GM23338 (cell line): Measurements from ENCODE around the gene ASXL2. TPM values are rescaled to one million over a fixed set of nuclear protein-coding genes. Genes with fewer than 3 reads are reported as not detected.

ENCODE experiments used
- ATAC-seq: fragments of 200-7000 bp; cut with Tn5 transposase; 3 replicates; pipeline ENCODE4 v1.9.1; 2020
- DNase-seq: peaks from one replicate; pipeline ENCODE4 v3.0.0-alpha.2; 2015; ENCODE audit warnings: low spot score
- H2AFZ ChIP-seq: fragments of 200-600 bp; sonication (generic); 2 replicates; pipeline ENCODE4 v1.8.0; 2016; ENCODE audit warnings: antibody characterized with exemption, mild to moderate bottlenecking, moderate library complexity
- H3F3A ChIP-seq: fragments of 200-600 bp; sonication (generic); replicated peaks from 2 replicates; pipeline ENCODE4 v1.8.0; 2017; ENCODE audit warnings: antibody characterized with exemption, mixed run types, low read depth
- H3K27ac ChIP-seq: fragments of 200-600 bp; sonication (generic); 2 replicates; pipeline ENCODE4 v1.6.1; 2016; ENCODE audit warnings: low read depth
- H3K27me3 ChIP-seq: fragments of 200-600 bp; sonication (generic); 2 replicates; pipeline ENCODE4 v1.8.0; 2016; ENCODE audit warnings: mild to moderate bottlenecking, mixed run types, moderate library complexity; ENCODE audit not compliant: insufficient read depth
- H3K36me3 ChIP-seq: fragments of 200-600 bp; sonication (generic); 2 replicates; pipeline ENCODE4 v1.8.0; 2016; ENCODE audit warnings: mild to moderate bottlenecking; ENCODE audit not compliant: insufficient read depth
- H3K4me1 ChIP-seq: fragments of 200-600 bp; sonication (generic); 2 replicates; pipeline ENCODE4 v1.8.0; 2016; ENCODE audit warnings: mild to moderate bottlenecking, moderate library complexity; ENCODE audit not compliant: insufficient read depth
- H3K4me2 ChIP-seq: fragments of 200-600 bp; sonication (generic); 2 replicates; pipeline ENCODE4 v1.7.1; 2017; ENCODE audit warnings: mixed run types
- H3K4me3 ChIP-seq: fragments of 200-600 bp; sonication (generic); 2 replicates; pipeline ENCODE4 v1.6.1; 2016; ENCODE audit warnings: mixed run types
- H3K79me2 ChIP-seq: fragments of 200-600 bp; sonication (generic); replicated peaks from 2 replicates; pipeline ENCODE4 v1.8.0; 2017; ENCODE audit warnings: mild to moderate bottlenecking; ENCODE audit not compliant: insufficient read depth
- H3K9me2 ChIP-seq: fragments of 200-600 bp; sonication (generic); 2 replicates; pipeline ENCODE4 v1.8.0; 2017; ENCODE audit not compliant: insufficient read depth
- H4K20me1 ChIP-seq: fragments of 200-600 bp; sonication (generic); replicated peaks from 2 replicates; pipeline ENCODE4 v1.8.0; 2017; ENCODE audit warnings: mild to moderate bottlenecking; ENCODE audit not compliant: insufficient read depth
- H3K27ac Mint-ChIP-seq: 2 replicates; pipeline ENCODE4 v1.8.0; 2020; ENCODE audit warnings: inconsistent platforms, mild to moderate bottlenecking, moderate library complexity, mixed read lengths
- H3K27me3 Mint-ChIP-seq: 3 replicates; pipeline ENCODE4 v1.8.0; 2022; ENCODE audit warnings: low read depth, mild to moderate bottlenecking, moderate library complexity, mixed read lengths, inconsistent platforms; ENCODE audit not compliant: insufficient read depth, poor library complexity
- H3K36me3 Mint-ChIP-seq: 3 replicates; pipeline ENCODE4 v1.8.0; 2021; ENCODE audit warnings: low read depth, mild to moderate bottlenecking, inconsistent platforms, moderate library complexity, mixed read lengths
- H3K4me1 Mint-ChIP-seq: 3 replicates; pipeline ENCODE4 v1.8.0; 2020; ENCODE audit warnings: mild to moderate bottlenecking, inconsistent platforms, mixed read lengths
- H3K4me3 Mint-ChIP-seq: 3 replicates; pipeline ENCODE4 v1.8.0; 2021; ENCODE audit warnings: moderate library complexity, mild to moderate bottlenecking, inconsistent platforms, mixed read lengths
- H3K9me3 Mint-ChIP-seq: 3 replicates; pipeline ENCODE4 v1.8.0; 2020; ENCODE audit warnings: moderate library complexity, mild to moderate bottlenecking, inconsistent platforms, mixed read lengths
- EZH2 ChIP-seq: fragments of 200-600 bp; sonication (generic); IDR thresholded peaks from one replicate; pipeline ENCODE4 v1.8.0; 2017; ENCODE audit warnings: antibody characterized with exemption, mild to moderate bottlenecking, low read depth; ENCODE audit not compliant: unreplicated experiment
- EZH2phosphoT487 ChIP-seq: fragments of 200-600 bp; sonication (generic); IDR thresholded peaks from one replicate; pipeline ENCODE4 v1.8.1; 2018; ENCODE audit warnings: antibody characterized with exemption; ENCODE audit not compliant: unreplicated experiment
- JUNB ChIP-seq: IDR thresholded peaks from one replicate; pipeline ENCODE4 v1.6.1; 2016; ENCODE audit warnings: antibody characterized with exemption; ENCODE audit not compliant: unreplicated experiment
- POLR2AphosphoS5 ChIP-seq: IDR thresholded peaks from 2 replicates; pipeline ENCODE4 v1.6.1; 2016; ENCODE audit warnings: antibody characterized with exemption, low read depth
- STAT1 ChIP-seq: IDR thresholded peaks from one replicate; pipeline ENCODE4 v1.6.1; 2016; ENCODE audit warnings: antibody characterized with exemption; ENCODE audit not compliant: unreplicated experiment
- ZNF114 ChIP-seq: fragments of 250-450 bp; sonication (Bioruptor Pico); IDR thresholded peaks from 2 replicates; pipeline ENCODE4 v1.5.0; 2020; ENCODE audit warnings: mild to moderate bottlenecking, moderate library complexity
- ZNF331 ChIP-seq: fragments of 250-450 bp; sonication (Bioruptor Pico); IDR thresholded peaks from 2 replicates; pipeline ENCODE4 v1.5.0; 2020; ENCODE audit warnings: low read depth, mild to moderate bottlenecking, moderate library complexity
- polyA plus RNA-seq: library from polyadenylated mRNA; unstranded; fragments of >200 nt; fragmentation: Nextera tagmentation; extraction: Ambion mirVana; gene quantifications from 2 replicates; pipeline ENCODE4 v1.2.1, GENCODE V29; 2016
- total RNA-seq: library from RNA; depleted of rRNA; stranded (reverse); fragments of >200 nt; shearing (Covaris generic); gene quantifications from 2 replicates; pipeline ENCODE4 v1.2.3, GENCODE V29; 2014
- TF ChIP-seq, protein P1 (sequence below): IDR thresholded peaks from one replicate; pipeline ENCODE4 v1.6.1; 2018; ENCODE audit warnings: antibody characterized with exemption; ENCODE audit not compliant: unreplicated experiment
- TF ChIP-seq, protein P2 (sequence below): IDR thresholded peaks from 2 replicates; pipeline ENCODE4 v1.6.1; 2016; ENCODE audit warnings: antibody characterized with exemption
- TF ChIP-seq, protein P3 (sequence below): fragments of 250-450 bp; sonication (Bioruptor Pico); IDR thresholded peaks from 2 replicates; pipeline ENCODE4 v1.5.0; 2020; ENCODE audit warnings: mild to moderate bottlenecking, moderate library complexity

Gene ASXL2
- total and polyA plus RNA-seq, 2 experiments from 2014 or later, result 7.0 to 21.8 TPM

DNA sequence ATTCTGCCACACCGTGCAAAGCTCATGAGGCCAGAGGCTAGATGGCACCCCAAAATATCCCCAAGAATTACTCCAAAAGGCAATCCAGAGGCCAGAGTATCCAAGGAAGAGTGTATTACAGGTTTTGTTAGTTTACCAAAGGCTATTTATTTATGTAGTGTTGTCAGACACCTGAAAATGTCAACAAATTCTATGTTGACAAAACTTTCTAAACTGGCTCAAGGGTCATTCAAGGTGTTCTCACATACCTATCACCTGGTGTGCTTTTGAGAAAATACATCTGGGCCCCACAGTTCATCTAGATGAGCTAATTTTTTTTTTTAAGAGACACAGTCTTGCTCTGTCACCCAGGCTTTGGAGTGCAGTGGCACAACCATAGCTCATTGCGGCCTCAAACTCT, 192.5 kb downstream of the ASXL2 start:
- no peaks in the 10 kb centered on the region for H3K9me2 ChIP-seq
- DNase-seq (no peak), ATAC-seq (no peak)
- H3K4me3 Mint-ChIP-seq, result no peak overlapping the region
- no peaks in the 10 kb centered on the region for H3K36me3 ChIP-seq
- H3K27me3 ChIP-seq, result no peaks in the 10 kb centered on the region
- no peak overlapping the region for H3K4me2 ChIP-seq
- no peaks in the 10 kb centered on the region for H4K20me1 ChIP-seq
- H2AFZ ChIP-seq, result no peak overlapping the region
- no peaks in the 10 kb centered on the region for H3K4me1 ChIP-seq
- H3F3A ChIP-seq, result no peaks in the 10 kb centered on the region
- H3K27ac Mint-ChIP-seq, result no peak overlapping the region
- H3K27me3 Mint-ChIP-seq, result peaks cover 4% of the 10 kb centered on the region
- no peak overlapping the region for H3K4me3 ChIP-seq
- no peaks in the 10 kb centered on the region; the same call in 2 of the 3 replicates for H3K4me1 Mint-ChIP-seq
- H3K79me2 ChIP-seq, result no peaks in the 10 kb centered on the region
- H3K9me3 Mint-ChIP-seq, result no peaks in the 10 kb centered on the region
- H3K27ac ChIP-seq, result no peak overlapping the region
- no peaks in the 10 kb centered on the region for H3K36me3 Mint-ChIP-seq
- TF ChIP-seq POLR2AphosphoS5, result no peak
- TF ChIP-seq JUNB, result no peak
- TF ChIP-seq, protein P1, sequence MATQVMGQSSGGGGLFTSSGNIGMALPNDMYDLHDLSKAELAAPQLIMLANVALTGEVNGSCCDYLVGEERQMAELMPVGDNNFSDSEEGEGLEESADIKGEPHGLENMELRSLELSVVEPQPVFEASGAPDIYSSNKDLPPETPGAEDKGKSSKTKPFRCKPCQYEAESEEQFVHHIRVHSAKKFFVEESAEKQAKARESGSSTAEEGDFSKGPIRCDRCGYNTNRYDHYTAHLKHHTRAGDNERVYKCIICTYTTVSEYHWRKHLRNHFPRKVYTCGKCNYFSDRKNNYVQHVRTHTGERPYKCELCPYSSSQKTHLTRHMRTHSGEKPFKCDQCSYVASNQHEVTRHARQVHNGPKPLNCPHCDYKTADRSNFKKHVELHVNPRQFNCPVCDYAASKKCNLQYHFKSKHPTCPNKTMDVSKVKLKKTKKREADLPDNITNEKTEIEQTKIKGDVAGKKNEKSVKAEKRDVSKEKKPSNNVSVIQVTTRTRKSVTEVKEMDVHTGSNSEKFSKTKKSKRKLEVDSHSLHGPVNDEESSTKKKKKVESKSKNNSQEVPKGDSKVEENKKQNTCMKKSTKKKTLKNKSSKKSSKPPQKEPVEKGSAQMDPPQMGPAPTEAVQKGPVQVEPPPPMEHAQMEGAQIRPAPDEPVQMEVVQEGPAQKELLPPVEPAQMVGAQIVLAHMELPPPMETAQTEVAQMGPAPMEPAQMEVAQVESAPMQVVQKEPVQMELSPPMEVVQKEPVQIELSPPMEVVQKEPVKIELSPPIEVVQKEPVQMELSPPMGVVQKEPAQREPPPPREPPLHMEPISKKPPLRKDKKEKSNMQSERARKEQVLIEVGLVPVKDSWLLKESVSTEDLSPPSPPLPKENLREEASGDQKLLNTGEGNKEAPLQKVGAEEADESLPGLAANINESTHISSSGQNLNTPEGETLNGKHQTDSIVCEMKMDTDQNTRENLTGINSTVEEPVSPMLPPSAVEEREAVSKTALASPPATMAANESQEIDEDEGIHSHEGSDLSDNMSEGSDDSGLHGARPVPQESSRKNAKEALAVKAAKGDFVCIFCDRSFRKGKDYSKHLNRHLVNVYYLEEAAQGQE, result no peak
- TF ChIP-seq EZH2phosphoT487, result no peak
- no peak for TF ChIP-seq ZNF114 (CRISPR knock-in tag)
- TF ChIP-seq EZH2, result no peak
- TF ChIP-seq STAT1, result no peak
- TF ChIP-seq, protein P2, sequence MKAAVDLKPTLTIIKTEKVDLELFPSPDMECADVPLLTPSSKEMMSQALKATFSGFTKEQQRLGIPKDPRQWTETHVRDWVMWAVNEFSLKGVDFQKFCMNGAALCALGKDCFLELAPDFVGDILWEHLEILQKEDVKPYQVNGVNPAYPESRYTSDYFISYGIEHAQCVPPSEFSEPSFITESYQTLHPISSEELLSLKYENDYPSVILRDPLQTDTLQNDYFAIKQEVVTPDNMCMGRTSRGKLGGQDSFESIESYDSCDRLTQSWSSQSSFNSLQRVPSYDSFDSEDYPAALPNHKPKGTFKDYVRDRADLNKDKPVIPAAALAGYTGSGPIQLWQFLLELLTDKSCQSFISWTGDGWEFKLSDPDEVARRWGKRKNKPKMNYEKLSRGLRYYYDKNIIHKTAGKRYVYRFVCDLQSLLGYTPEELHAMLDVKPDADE, result no peak

DNA sequence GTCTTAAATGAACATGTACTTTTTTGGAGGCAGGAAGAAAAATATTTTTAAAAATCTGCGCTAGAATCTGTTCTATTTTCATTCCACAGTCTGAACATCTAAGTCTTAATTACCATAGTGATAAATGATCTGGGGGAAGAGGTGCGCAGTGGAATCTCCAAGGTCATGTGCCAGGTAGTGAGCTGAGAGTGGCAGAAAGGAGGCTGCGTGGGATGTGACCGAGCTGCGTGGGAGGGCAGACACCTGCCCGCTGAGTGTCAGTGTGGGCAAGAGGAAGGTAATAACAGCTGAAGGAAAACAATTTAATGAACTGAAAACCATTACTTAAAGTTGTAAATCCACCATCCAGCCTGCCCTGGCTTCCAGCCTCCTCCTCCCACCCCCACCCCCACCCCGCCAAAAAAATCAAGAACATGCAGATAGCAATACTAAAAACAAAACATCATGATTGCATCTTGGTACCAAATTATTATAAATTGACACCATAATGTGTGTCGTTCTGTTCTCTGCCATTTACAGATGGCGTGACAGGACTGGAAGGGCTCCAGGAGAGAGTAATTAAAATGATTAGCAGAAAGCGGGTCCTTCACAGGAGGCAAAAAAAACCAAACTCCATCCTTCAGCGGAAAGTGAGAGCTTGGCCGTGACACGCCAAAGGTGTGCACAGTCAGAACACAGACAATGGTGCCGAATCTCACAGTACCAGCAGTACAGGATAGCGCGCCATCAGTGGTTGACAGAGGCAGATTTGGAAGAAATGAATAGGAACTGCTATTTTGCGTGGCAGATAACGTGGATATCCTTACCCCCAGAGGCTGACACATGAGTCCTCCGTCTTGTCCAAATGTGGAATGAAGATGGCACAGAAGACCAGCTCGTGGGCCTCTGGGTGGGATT, 193.5 kb downstream of the ASXL2 start:
- no peak overlapping the region for H3K4me3 ChIP-seq
- no peaks in the 10 kb centered on the region for H3K79me2 ChIP-seq
- DNase-seq (no peak), ATAC-seq (no peak)
- no peaks in the 10 kb centered on the region for H4K20me1 ChIP-seq
- no peaks in the 10 kb centered on the region for H3K4me1 ChIP-seq
- H3K9me2 ChIP-seq, result no peaks in the 10 kb centered on the region
- H3K36me3 Mint-ChIP-seq, result no peaks in the 10 kb centered on the region
- H3K4me1 Mint-ChIP-seq, result no peaks in the 10 kb centered on the region; the same call in 2 of the 3 replicates
- no peaks in the 10 kb centered on the region for H3K27me3 ChIP-seq
- no peak overlapping the region for H3K27ac Mint-ChIP-seq
- H3F3A ChIP-seq, result no peaks in the 10 kb centered on the region
- 0 out of 2 replicates have a peak overlapping the region, but pooled peaks have one; percentile 38 for H2AFZ ChIP-seq
- H3K27me3 Mint-ChIP-seq, result peaks cover 4% of the 10 kb centered on the region
- H3K27ac ChIP-seq, result no peak overlapping the region
- H3K4me3 Mint-ChIP-seq, result no peak overlapping the region
- H3K36me3 ChIP-seq, result no peaks in the 10 kb centered on the region
- H3K9me3 Mint-ChIP-seq, result no peaks in the 10 kb centered on the region
- no peak overlapping the region for H3K4me2 ChIP-seq
- TF ChIP-seq STAT1, result no peak
- TF ChIP-seq, protein P3, sequence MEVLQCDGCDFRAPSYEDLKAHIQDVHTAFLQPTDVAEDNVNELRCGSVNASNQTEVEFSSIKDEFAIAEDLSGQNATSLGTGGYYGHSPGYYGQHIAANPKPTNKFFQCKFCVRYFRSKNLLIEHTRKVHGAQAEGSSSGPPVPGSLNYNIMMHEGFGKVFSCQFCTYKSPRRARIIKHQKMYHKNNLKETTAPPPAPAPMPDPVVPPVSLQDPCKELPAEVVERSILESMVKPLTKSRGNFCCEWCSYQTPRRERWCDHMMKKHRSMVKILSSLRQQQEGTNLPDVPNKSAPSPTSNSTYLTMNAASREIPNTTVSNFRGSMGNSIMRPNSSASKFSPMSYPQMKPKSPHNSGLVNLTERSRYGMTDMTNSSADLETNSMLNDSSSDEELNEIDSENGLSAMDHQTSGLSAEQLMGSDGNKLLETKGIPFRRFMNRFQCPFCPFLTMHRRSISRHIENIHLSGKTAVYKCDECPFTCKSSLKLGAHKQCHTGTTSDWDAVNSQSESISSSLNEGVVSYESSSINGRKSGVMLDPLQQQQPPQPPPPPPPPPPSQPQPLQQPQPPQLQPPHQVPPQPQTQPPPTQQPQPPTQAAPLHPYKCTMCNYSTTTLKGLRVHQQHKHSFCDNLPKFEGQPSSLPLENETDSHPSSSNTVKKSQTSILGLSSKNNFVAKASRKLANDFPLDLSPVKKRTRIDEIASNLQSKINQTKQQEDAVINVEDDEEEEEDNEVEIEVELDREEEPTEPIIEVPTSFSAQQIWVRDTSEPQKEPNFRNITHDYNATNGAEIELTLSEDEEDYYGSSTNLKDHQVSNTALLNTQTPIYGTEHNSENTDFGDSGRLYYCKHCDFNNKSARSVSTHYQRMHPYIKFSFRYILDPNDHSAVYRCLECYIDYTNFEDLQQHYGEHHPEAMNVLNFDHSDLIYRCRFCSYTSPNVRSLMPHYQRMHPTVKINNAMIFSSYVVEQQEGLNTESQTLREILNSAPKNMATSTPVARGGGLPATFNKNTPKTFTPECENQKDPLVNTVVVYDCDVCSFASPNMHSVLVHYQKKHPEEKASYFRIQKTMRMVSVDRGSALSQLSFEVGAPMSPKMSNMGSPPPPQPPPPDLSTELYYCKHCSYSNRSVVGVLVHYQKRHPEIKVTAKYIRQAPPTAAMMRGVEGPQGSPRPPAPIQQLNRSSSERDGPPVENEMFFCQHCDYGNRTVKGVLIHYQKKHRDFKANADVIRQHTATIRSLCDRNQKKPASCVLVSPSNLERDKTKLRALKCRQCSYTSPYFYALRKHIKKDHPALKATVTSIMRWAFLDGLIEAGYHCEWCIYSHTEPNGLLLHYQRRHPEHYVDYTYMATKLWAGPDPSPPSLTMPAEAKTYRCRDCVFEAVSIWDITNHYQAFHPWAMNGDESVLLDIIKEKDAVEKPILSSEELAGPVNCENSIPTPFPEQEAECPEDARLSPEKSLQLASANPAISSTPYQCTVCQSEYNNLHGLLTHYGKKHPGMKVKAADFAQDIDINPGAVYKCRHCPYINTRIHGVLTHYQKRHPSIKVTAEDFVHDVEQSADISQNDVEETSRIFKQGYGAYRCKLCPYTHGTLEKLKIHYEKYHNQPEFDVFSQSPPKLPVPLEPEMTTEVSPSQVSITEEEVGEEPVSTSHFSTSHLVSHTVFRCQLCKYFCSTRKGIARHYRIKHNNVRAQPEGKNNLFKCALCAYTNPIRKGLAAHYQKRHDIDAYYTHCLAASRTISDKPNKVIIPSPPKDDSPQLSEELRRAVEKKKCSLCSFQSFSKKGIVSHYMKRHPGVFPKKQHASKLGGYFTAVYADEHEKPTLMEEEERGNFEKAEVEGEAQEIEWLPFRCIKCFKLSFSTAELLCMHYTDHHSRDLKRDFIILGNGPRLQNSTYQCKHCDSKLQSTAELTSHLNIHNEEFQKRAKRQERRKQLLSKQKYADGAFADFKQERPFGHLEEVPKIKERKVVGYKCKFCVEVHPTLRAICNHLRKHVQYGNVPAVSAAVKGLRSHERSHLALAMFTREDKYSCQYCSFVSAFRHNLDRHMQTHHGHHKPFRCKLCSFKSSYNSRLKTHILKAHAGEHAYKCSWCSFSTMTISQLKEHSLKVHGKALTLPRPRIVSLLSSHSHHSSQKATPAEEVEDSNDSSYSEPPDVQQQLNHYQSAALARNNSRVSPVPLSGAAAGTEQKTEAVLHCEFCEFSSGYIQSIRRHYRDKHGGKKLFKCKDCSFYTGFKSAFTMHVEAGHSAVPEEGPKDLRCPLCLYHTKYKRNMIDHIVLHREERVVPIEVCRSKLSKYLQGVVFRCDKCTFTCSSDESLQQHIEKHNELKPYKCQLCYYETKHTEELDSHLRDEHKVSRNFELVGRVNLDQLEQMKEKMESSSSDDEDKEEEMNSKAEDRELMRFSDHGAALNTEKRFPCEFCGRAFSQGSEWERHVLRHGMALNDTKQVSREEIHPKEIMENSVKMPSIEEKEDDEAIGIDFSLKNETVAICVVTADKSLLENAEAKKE (CRISPR knock-in tag), result no peak
- TF ChIP-seq ZNF331 (CRISPR knock-in tag), result no peak
